HG03066 (cell line): ENCODE measurements around the gene CFAP57.

Source experiments
- ATAC-seq: cut with Tn5 transposase; IDR thresholded peaks from one replicate; pipeline ENCODE4 v1.9.1; 2021; ENCODE audit warnings: low read depth; ENCODE audit not compliant: unreplicated experiment

Gene CFAP57

DNA sequence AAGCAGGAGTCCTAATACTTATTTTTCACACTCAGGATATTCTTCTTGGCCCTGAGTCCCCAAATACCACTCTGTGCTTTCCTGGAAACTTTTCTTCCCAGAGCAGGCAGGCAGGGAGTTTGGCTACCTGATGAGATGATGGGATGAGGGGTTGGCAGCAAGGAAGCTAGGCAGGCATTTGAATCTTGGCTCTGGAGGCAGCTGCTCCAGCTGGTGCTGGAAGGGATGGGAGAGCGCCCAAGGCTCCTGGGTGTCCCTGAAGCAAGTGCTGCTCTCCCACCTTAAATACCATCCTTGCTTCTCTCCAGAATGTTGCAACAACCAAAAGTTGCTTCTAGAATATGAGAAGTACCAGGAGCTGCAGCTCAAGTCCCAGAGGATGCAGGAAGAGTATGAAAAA is 49.7 kb downstream of the CFAP57 start:
- no peak for ATAC-seq

DNA sequence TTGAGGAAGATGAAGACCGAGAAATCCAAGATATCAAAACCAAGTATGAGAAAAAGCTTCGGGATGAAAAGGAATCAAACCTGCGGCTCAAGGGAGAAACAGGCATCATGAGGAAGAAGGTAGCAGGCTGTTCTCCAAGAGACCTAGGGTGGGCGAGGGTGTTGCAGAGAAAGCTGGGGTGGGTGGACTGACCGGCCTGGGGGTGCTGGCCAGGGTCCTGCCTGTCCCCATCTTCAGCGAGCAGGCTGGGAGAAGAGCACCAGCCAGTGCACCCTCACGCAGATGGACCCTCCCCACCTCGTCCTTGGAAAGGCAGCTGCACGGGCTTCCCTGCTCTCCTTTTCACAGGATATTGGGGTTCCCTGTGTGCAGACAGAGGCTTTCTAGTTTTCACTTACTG is 50.7 kb downstream of the CFAP57 start:
- no peak for ATAC-seq

GRCh38 chr1:43225168-43225567 is 53.0 kb downstream of the CFAP57 start:
- ATAC-seq = no peak

- ATAC-seq = no peak
Measured at GRCh38 chr1:43227143-43227764, 55.1 kb downstream of the CFAP57 start.

- ATAC-seq = no peak
Measured at GRCh38 chr1:43229826-43230780, 58.0 kb downstream of the CFAP57 start.

- ATAC-seq = no peak
Measured at GRCh38 chr1:43232074-43232473, 59.9 kb downstream of the CFAP57 start.

DNA sequence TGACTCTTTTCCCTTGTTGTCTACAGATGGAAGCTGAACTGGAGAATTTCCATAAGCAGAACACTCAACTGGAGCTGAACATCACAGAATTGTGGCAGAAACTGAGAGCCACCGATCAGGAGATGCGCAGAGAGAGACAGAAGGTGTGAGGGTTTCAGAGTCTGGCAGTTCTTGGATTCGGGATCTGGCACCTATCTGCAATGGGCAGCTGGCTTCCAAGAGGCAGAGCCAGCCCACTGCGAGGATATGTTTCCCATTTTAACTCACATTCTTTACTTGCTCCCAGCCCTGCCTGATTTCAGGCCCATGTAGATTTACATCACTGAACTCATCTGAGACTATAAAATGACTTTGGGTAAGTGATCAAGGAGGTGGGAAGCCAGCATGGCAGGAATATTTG is 60.4 kb downstream of the CFAP57 start:
- no peak for ATAC-seq

DNA sequence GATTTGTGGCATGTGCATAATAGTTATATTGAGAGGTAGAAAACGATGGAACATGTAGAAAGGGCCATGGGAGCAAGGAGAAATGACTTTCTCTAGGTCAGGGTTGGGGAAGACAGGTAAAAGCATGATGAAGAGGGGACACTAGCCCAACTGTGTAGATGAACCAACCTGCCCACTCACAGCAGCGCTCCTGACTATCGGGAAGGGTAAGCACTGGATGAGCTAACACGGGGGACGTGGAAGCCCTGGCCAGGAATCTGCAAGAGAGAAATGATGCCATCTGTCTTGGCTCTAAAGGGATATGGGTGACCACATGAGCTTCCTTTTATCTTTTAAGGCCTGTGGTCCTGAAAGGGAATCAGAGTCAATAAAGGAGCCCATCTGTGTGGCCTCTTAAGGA is 61.5 kb downstream of the CFAP57 start:
- no peak for ATAC-seq

- no peak for ATAC-seq
Measured at GRCh38 chr1:43234267-43234666, 62.1 kb downstream of the CFAP57 start.

DNA sequence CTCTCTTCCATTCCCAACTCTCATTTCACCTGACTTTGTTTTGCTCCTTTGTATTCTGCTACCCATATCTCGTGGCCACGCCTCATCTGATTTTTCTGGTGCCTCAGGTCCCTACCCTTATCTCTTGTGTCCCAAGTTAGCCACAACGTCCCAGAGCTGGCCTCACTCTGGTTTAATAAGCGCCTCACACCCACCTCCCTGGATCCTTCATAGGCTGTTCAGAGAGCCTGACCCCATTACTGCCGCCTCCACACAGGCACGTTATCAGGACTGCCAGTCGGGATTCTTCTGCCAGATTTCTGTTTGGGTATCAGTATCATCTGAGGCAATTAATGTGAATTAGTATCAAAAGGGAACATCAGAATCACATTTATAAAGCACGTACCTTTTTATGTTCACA is 62.9 kb downstream of the CFAP57 start:
- ATAC-seq = no peak

- ATAC-seq = no peak
Measured at GRCh38 chr1:43235451-43236121, 63.5 kb downstream of the CFAP57 start.

- ATAC-seq = no peak
Measured at GRCh38 chr1:43237121-43237520, 65.0 kb downstream of the CFAP57 start.

- ATAC-seq = no peak
Measured at GRCh38 chr1:43238085-43238484, 66.0 kb downstream of the CFAP57 start.

GRCh38 chr1:43238991-43239469 is 66.9 kb downstream of the CFAP57 start:
- ATAC-seq = peak; percentile 24

DNA sequence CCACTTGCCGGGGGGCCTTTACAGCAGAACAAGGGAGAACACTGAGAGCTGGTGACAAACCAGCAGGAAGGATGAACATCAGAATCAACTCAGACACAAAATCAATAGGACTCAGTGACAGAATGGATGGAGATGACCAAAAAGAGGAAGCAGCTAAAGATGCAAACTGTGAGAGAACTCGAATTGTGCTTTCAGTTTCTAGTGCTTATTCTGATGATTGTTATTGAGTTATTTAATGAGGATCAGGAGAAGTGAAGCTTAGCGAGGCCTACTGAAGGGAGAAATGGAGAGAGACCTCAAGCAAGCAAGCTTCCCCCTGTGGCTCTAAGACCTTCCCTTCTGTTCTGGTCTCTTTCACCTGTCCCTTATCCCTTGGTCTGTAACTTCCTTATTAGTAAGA is 67.4 kb downstream of the CFAP57 start:
- peak; percentile 58 for ATAC-seq

DNA sequence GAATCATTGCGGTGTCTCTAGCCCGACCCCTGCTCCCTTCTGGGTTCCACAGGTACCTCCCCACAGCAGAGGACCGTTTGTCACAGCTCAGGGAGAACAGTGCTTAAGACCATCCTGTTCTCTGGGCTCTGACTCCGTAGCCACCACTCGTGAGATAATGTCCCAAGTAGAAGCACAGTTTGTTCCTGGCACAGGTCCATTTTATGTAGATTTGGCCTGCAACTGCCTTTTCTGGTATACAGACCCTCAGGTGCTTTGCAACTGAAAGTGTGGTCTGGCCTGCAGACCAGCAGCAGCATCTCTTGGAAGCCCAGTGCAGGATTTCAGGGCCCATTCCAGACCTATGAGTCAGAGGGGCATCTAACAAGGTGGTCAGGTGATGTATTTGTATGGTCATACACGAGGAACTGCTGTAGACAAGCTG is 69.3 kb downstream of the CFAP57 start:
- ATAC-seq = no peak

DNA sequence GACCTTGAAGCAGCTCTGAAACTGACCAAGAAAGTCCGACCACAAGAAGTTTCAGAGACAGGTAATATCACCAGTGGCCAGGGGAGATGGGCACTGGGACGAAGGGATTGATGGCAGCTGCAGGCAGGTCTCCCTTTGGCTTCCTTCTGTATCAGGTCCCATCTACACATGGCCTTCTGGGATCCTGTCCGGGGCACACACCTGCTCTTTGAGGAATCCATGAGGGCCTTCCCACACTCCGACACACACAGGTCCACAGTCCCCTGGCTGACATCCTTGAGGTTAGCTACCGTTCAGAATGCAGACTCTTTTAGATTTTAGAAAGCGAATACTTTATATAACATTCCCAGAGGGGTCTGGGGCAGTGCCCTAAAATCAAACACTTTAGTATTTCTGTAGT is 71.2 kb downstream of the CFAP57 start:
- no peak for ATAC-seq

DNA sequence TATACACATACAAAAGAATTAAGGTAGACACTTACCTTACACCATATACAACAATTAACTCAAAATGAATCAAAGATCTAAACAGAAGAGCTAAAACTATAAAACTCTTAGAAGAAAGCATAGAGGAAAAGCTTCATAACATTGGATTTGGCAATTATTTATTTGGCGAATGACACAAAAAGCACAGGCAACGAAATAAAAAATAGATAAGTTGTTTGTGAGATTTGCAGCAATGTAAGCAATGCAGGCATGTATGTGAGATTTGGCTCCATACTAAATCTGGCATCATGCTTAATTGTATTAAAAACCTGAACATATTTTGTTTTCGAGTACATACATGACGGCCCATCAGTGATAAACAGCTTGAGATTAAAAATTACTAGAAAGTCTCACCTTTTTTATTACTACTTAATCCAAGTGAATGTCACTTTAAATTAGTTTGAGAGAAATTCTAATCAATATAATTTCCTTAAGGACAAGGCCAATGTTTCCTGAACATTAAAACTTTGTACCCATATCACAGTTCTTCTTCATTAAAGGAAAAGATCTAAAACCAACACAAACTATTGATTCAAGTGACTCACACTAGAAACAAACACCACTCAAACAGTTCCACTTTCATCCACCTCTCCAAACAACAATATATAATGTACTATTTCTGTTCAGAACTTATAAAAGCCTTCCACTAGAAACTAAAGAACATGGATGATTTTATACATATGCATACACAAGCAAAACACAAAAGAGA is 74.5 kb downstream of the CFAP57 start:
- ATAC-seq = no peak

DNA sequence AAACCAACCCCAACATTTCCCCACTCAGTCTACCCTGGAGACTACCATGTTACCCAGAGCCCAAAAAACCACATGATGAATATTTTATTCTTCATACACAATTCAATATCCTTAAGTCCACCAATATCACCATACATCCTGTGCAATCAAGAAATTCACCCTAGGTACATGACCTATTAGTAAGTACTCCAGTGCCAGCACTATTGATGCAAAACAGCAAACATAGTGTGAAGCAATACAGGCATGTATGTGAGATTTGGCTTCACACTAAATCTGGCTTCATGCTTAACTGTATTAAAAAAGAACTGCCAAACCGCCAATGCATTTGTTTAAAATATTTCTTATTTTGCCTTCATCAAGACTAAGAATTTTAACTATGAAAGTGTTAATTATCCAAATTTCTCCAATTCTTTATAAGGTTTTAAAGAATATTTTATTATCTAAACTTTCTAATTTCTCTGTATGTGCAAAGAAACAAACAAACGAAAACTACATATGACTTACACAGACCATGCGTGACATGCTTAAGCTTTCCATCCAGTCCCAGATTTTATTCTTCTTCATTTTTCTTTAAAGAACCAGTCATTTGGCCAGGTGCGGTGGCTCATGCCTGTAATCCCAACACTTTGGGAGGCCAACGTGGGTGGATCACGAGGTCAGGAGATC is 75.3 kb downstream of the CFAP57 start:
- no peak for ATAC-seq

DNA sequence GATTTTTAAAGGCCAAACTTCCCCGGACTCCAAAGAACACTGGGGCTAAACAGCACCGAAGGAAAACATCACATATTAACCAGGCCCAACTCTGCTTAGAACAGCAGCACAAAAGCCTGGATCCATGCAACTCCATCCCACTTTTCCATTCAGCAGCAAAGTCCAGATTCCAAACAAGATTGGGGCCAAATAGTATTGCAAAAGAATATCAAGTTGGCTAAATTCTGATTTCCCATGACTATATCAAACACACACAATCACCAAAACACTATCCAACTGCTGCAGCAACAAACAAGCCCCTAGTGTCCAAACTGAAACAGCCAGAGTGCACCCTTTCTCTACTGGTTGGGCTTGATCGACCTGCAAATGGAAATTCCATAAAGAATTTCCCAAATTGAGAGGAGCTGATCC is 78.2 kb downstream of the CFAP57 start:
- ATAC-seq = no peak
